SK-N-SH treated with all-trans-retinoic acid at 6 μM for 48 hours (cell line): ENCODE measurements around the gene LMF1.

Source experiments
- ATAC-seq: fragments of 200-7000 bp; cut with Tn5 transposase; 3 replicates; pipeline ENCODE4 v1.9.1; 2020; ENCODE audit warnings: mild to moderate bottlenecking, moderate library complexity
- ARNTL ChIP-seq: fragments of 450-650 bp; formaldehyde crosslinking; IDR thresholded peaks from 2 replicates; pipeline ENCODE4 v1.5.0; 2020; ENCODE audit warnings: low read depth, mild to moderate bottlenecking, moderate library complexity, borderline replicate concordance
- ISL1 ChIP-seq: fragments of 250-450 bp; sonication (Bioruptor Pico); IDR thresholded peaks from 2 replicates; pipeline ENCODE4 v2.1.2; 2022; ENCODE audit warnings: mild to moderate bottlenecking, moderate library complexity
- PPARA ChIP-seq: fragments of 250-450 bp; sonication (Bioruptor Pico); IDR thresholded peaks from 2 replicates; pipeline ENCODE4 v1.5.0; 2020; ENCODE audit warnings: mild to moderate bottlenecking, borderline replicate concordance
- SNAI2 ChIP-seq: fragments of 250-450 bp; sonication (Bioruptor Pico); IDR thresholded peaks from 2 replicates; pipeline ENCODE4 v1.5.0; 2020; ENCODE audit warnings: mild to moderate bottlenecking, moderate library complexity
- TCF4 ChIP-seq: fragments of 250-450 bp; sonication (Bioruptor Pico); IDR thresholded peaks from 2 replicates; pipeline ENCODE4 v1.8.0; 2021; ENCODE audit warnings: mild to moderate bottlenecking, moderate library complexity, borderline replicate concordance
- TOX ChIP-seq: fragments of 250-450 bp; sonication (Bioruptor Pico); IDR thresholded peaks from 2 replicates; pipeline ENCODE4 v1.8.0; 2021; ENCODE audit warnings: mild to moderate bottlenecking, moderate library complexity, borderline replicate concordance
- ZC3H10 ChIP-seq: fragments of 250-450 bp; sonication (Bioruptor Pico); IDR thresholded peaks from 2 replicates; pipeline ENCODE4 v1.5.1; 2021; ENCODE audit warnings: mild to moderate bottlenecking, moderate library complexity
- ZFP3 ChIP-seq: fragments of 250-450 bp; sonication (Bioruptor Pico); IDR thresholded peaks from 2 replicates; pipeline ENCODE4 v1.5.0; 2020; ENCODE audit warnings: mild to moderate bottlenecking, moderate library complexity
- ZFP30 ChIP-seq: fragments of 450-650 bp; formaldehyde crosslinking; IDR thresholded peaks from 2 replicates; pipeline ENCODE4 v1.5.0; 2022; ENCODE audit warnings: mild to moderate bottlenecking, moderate library complexity
- ZNF565 ChIP-seq: fragments of 450-650 bp; formaldehyde crosslinking; conservative IDR thresholded peaks from 2 replicates; pipeline ENCODE4 v1.5.0; 2020; ENCODE audit warnings: low read depth, mild to moderate bottlenecking, moderate library complexity
- ZNF70 ChIP-seq: fragments of 450-650 bp; formaldehyde crosslinking; IDR thresholded peaks from 2 replicates; pipeline ENCODE4 v1.5.0; 2020; ENCODE audit warnings: mild to moderate bottlenecking, moderate library complexity
- ZNF8 ChIP-seq: fragments of 450-650 bp; formaldehyde crosslinking; IDR thresholded peaks from 2 replicates; pipeline ENCODE4 v1.5.0; 2020; ENCODE audit warnings: mild to moderate bottlenecking, moderate library complexity
- TF ChIP-seq, protein P1 (sequence below): fragments of 250-450 bp; sonication (Bioruptor Pico); IDR thresholded peaks from 2 replicates; pipeline ENCODE4 v1.5.1; 2020; ENCODE audit warnings: low read depth, mild to moderate bottlenecking, moderate library complexity
- TF ChIP-seq, protein P2 (sequence below): fragments of 250-450 bp; sonication (Bioruptor Pico); IDR thresholded peaks from 2 replicates; pipeline ENCODE4 v1.8.0; 2020; ENCODE audit warnings: mild to moderate bottlenecking, moderate library complexity, borderline replicate concordance
- TF ChIP-seq, protein P3 (sequence below): fragments of 250-450 bp; sonication (Bioruptor Pico); IDR thresholded peaks from 2 replicates; pipeline ENCODE4 v1.5.1; 2021; ENCODE audit warnings: mild to moderate bottlenecking, moderate library complexity
- TF ChIP-seq, protein P4 (sequence below): fragments of 250-450 bp; sonication (Bioruptor Pico); IDR thresholded peaks from 2 replicates; pipeline ENCODE4 v1.8.0; 2021; ENCODE audit warnings: low read depth, mild to moderate bottlenecking, moderate library complexity, borderline replicate concordance

LMF1 gene

DNA sequence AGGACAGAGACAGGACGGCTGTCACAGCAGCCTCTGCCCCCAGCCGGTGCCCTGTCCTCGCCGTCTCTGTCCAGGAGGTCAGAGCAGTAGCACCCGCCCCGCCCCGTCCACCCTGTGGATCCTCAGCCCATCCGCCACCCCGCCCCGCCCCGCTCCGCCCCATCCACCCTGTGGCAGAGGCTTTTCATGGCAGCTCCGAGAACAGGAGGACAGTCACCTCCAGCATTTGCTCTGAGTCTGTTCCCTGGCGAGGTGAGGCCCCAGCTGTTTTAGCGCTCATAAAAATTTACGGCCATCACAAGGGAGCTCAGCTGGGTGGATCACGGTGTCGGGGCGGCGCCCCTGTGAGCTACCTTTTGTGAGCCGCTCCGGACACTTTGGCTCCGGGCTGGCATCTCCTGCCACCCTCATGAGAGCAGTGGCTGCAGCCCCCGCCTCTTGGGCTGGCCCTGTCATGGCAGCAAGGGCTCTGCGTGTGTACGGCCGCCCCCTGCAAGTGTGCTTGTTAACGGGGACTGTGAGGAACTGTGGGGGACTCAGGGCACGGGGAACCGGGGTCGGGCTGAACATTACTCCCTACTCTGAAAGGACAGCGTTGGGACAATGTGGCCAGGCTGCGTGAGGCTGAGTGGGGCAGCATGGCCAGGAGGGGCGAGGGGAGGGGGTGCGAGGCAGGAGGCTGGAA, 138.0 kb downstream of the LMF1 start:
- ATAC-seq = no peak
- TF ChIP-seq ARNTL (no peak), ZC3H10 (CRISPR knock-in tag) (no peak), TOX (no peak), ZNF565 (CRISPR knock-in tag) (no peak), ZNF70 (CRISPR knock-in tag) (no peak), SNAI2 (CRISPR knock-in tag) (no peak)

DNA sequence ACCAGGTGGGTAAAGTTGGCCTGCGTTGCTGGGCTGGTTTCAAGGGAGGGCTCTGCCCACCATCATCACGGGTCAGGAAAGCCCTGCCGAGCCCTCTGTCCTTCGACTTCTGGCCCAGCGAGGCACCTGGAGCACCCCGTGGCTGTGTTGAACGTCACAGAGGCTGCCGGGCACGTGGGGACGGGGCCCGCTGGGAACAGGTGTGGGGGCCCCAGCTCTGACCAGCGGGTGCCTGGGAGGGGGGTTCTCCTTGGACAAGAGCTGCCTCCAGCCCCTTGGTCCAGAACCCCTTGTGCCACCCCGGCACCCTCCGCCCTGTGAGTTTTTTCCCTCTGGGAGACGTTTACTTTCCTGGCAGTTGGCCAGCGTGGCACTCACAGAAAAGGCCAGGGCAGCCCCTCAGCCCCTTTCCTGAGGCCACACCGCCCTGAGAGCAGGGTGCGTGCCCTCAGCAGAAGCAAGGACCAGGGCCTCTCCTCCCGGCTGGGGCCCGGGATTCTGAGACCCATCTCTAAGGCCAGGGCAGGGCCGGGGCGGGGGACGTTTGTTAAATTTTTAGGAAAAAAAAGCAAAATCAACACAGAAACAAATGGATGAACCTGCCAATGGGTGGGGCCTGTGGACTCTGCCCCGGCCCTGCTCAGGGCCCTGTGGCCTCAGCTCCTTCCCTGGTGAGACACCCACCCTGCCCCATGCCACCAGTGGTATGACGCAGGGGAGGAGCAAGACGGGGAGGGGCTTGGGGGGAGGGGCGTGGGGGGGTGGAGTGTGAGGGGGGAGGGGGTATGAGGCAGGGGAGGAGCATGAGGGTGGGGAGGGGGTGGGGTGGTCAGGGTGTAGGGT, 139.0 kb downstream of the LMF1 start:
- TF ChIP-seq PPARA (CRISPR knock-in tag) (no peak), TCF4 (no peak)
- TF ChIP-seq, protein P1, sequence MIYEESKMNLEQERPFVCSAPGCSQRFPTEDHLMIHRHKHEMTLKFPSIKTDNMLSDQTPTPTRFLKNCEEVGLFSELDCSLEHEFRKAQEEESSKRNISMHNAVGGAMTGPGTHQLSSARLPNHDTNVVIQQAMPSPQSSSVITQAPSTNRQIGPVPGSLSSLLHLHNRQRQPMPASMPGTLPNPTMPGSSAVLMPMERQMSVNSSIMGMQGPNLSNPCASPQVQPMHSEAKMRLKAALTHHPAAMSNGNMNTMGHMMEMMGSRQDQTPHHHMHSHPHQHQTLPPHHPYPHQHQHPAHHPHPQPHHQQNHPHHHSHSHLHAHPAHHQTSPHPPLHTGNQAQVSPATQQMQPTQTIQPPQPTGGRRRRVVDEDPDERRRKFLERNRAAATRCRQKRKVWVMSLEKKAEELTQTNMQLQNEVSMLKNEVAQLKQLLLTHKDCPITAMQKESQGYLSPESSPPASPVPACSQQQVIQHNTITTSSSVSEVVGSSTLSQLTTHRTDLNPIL (CRISPR knock-in tag) = no peak
- TF ChIP-seq, protein P2, sequence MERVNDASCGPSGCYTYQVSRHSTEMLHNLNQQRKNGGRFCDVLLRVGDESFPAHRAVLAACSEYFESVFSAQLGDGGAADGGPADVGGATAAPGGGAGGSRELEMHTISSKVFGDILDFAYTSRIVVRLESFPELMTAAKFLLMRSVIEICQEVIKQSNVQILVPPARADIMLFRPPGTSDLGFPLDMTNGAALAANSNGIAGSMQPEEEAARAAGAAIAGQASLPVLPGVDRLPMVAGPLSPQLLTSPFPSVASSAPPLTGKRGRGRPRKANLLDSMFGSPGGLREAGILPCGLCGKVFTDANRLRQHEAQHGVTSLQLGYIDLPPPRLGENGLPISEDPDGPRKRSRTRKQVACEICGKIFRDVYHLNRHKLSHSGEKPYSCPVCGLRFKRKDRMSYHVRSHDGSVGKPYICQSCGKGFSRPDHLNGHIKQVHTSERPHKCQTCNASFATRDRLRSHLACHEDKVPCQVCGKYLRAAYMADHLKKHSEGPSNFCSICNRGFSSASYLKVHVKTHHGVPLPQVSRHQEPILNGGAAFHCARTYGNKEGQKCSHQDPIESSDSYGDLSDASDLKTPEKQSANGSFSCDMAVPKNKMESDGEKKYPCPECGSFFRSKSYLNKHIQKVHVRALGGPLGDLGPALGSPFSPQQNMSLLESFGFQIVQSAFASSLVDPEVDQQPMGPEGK (CRISPR knock-in tag) = no peak
- TF ChIP-seq, protein P3, sequence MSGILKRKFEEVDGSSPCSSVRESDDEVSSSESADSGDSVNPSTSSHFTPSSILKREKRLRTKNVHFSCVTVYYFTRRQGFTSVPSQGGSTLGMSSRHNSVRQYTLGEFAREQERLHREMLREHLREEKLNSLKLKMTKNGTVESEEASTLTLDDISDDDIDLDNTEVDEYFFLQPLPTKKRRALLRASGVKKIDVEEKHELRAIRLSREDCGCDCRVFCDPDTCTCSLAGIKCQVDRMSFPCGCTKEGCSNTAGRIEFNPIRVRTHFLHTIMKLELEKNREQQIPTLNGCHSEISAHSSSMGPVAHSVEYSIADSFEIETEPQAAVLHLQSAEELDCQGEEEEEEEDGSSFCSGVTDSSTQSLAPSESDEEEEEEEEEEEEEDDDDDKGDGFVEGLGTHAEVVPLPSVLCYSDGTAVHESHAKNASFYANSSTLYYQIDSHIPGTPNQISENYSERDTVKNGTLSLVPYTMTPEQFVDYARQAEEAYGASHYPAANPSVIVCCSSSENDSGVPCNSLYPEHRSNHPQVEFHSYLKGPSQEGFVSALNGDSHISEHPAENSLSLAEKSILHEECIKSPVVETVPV (CRISPR knock-in tag) = no peak
- TF ChIP-seq, all 23 proteins: peak for 0
- no peak for ATAC-seq

DNA sequence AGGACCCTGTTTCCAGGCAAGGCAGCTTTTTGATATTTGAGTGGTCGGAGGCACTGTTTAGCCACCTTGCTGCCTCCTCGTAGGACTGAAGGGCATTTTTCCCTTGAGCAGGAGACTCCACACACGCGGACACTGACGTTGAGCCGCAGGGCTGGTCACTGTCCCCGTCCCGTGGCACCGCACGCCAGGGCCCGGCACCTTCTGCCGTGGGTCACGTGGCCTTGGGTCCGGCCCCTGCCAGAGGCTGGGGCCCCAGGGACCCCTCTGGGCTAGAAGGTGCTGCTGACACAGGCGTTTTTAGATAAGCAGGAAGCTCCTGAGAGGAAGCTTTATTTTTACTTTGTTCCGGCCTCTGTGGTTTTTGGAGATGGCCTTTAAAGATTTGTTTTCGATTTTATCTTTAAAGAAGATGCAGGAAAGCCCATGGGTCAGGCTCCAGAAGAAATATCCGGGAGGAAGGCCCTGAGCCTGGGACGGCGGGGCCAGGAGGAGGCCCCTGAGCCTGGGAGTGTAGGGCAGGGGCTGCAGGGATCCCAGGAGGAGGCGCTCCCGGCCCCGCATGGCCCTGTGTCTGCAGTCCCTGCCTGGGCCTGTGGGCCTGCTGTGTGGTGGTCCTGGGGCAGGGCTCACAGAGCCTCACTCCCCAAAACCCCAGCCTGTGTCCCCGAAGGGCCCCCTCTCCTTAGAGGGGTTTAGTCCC, 139.8 kb downstream of the LMF1 start:
- no peak for ATAC-seq
- TF ChIP-seq, protein P4, sequence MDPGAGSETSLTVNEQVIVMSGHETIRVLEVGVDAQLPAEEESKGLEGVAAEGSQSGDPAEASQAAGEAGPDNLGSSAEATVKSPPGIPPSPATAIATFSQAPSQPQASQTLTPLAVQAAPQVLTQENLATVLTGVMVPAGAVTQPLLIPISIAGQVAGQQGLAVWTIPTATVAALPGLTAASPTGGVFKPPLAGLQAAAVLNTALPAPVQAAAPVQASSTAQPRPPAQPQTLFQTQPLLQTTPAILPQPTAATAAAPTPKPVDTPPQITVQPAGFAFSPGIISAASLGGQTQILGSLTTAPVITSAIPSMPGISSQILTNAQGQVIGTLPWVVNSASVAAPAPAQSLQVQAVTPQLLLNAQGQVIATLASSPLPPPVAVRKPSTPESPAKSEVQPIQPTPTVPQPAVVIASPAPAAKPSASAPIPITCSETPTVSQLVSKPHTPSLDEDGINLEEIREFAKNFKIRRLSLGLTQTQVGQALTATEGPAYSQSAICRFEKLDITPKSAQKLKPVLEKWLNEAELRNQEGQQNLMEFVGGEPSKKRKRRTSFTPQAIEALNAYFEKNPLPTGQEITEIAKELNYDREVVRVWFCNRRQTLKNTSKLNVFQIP (CRISPR knock-in tag) = no peak
- TF ChIP-seq, protein P2 (CRISPR knock-in tag) = no peak
- TF ChIP-seq ISL1 (CRISPR knock-in tag) (no peak), ZNF565 (CRISPR knock-in tag) (no peak), ZNF8 (CRISPR knock-in tag) (no peak), TCF4 (no peak), ZFP30 (CRISPR knock-in tag) (no peak), ZFP3 (no peak)
- TF ChIP-seq, protein P1 (CRISPR knock-in tag) = no peak
